K562 (cell line): ENCODE data around the gene GZMA. TPM values are rescaled to one million over a fixed set of nuclear protein-coding genes. Genes with fewer than 3 reads are reported as not detected.

Experiments used
- ATAC-seq: fragments of 200-7000 bp; cut with Tn5 transposase; 3 replicates; pipeline ENCODE4 v1.9.1; 2020; ENCODE audit warnings: moderate library complexity
- BruUV-seq: library from RNA; stranded (reverse); fragments of 400-500 nt; replicated peaks from 2 replicates; lab custom pipeline; 2021; lab: Mats Ljungman, UMichigan
- CTCF ChIA-PET: fragments of 300-600 bp; formaldehyde crosslinking; extraction: SDS; loops from one replicate; lab custom pipeline; 2021; ENCODE audit warnings: low intra/inter-chr PET ratio; lab: Yijun Ruan, JAX
- POLR2A ChIA-PET: fragments of 300-600, 350-650 bp; sonication (Branson Sonifier 250); formaldehyde crosslinking; extraction: SDS; loops from one replicate; lab custom pipeline; 2021; ENCODE audit warnings: antibody characterized with exemption, inconsistent platforms; lab: Yijun Ruan, JAX
- DNase-seq, 4 experiments: peaks; one replicate each; pipeline versions ENCODE4 v3.0.0 to v3.0.0-alpha.2; 2011 to 2018; ENCODE audit warnings: low spot score in 3 of 4, mixed read lengths in 3 of 4; ENCODE audit errors: extremely low read depth in 1 of 4
- FAIRE-seq: peaks from 2 replicates; lab custom pipeline; 2011; peaks lifted over from hg19 to GRCh38; lab: Jason Lieb, UNC
- H2AFZ ChIP-seq: 2 replicates; pipeline ENCODE4 v1.6.0; 2011; ENCODE audit warnings: low read depth, low read length, control low read depth, inconsistent platforms
- H3K27ac ChIP-seq: fragments of 200-600 bp; 3 replicates; pipeline ENCODE4 v1.8.0; 2011; ENCODE audit warnings: low read depth, mild to moderate bottlenecking, control low read depth, inconsistent platforms, low read length, moderate library complexity, mixed read lengths; ENCODE audit errors: extremely low read depth
- H3K27me3 ChIP-seq, 2 experiments: fragments of 300-600 bp in 1 of 2; 2 replicates in 1 of 2; 3 replicates in 1 of 2; pipeline versions ENCODE4 v1.6.0 to v1.8.0; 2011; ENCODE audit warnings: inconsistent platforms in 2 of 2, low read length in 2 of 2, mild to moderate bottlenecking in 1 of 2, mixed read lengths in 1 of 2, moderate library complexity in 1 of 2; ENCODE audit not compliant: control insufficient read depth in 2 of 2, insufficient read depth in 2 of 2
- H3K36me3 ChIP-seq: fragments of 300-600 bp; 3 replicates; pipeline ENCODE4 v1.8.0; 2011; ENCODE audit warnings: mild to moderate bottlenecking, low read length, inconsistent platforms; ENCODE audit not compliant: control insufficient read depth, insufficient read depth
- H3K4me1 ChIP-seq, 2 experiments: fragments of 200-600 bp in 1 of 2; replicated peaks in 1 of 2; 2 replicates in 1 of 2; 3 replicates in 1 of 2; pipeline versions ENCODE4 v1.5.1 to v1.8.0; 2011; ENCODE audit warnings: inconsistent platforms in 2 of 2, low read length in 2 of 2, mild to moderate bottlenecking in 1 of 2, mixed read lengths in 1 of 2, moderate library complexity in 1 of 2; ENCODE audit not compliant: control insufficient read depth in 2 of 2, insufficient read depth in 2 of 2
- H3K4me2 ChIP-seq: 2 replicates; pipeline ENCODE4 v1.6.1; 2011; ENCODE audit warnings: low read length, control low read depth, inconsistent platforms, mixed read lengths; ENCODE audit not compliant: insufficient read depth
- H3K4me3 ChIP-seq: fragments of 200-600 bp; sonication (generic), shearing (Covaris generic); 2 replicates; pipeline ENCODE4 v1.5.1; 2016; ENCODE audit warnings: control low read depth, inconsistent platforms
- H3K79me2 ChIP-seq: fragments of 200-600 bp; 3 replicates; pipeline ENCODE4 v1.8.0; 2011; ENCODE audit warnings: low read length, inconsistent platforms; ENCODE audit not compliant: control insufficient read depth, insufficient read depth
- H3K9ac ChIP-seq, 2 experiments: 2 replicates each; pipeline versions ENCODE4 v1.6.0 to v1.6.1; 2011; ENCODE audit warnings: low read depth in 2 of 2, low read length in 2 of 2, control low read depth in 1 of 2, inconsistent platforms in 1 of 2, mild to moderate bottlenecking in 1 of 2, mixed read lengths in 1 of 2; ENCODE audit not compliant: insufficient read depth in 1 of 2
- H3K9me1 ChIP-seq: one replicate; pipeline ENCODE4 v1.6.0; 2011; ENCODE audit warnings: inconsistent platforms, mild to moderate bottlenecking, low read length, moderate library complexity; ENCODE audit not compliant: control insufficient read depth, insufficient read depth
- H3K9me3 ChIP-seq: replicated peaks from 2 replicates; pipeline ENCODE4 v1.5.1; 2011; ENCODE audit warnings: low read depth, low read length, inconsistent platforms; ENCODE audit not compliant: control insufficient read depth, insufficient read depth
- H4K20me1 ChIP-seq: replicated peaks from 2 replicates; pipeline ENCODE4 v1.6.1; 2011; ENCODE audit warnings: low read length, inconsistent platforms, mixed read lengths; ENCODE audit not compliant: control insufficient read depth, insufficient read depth
- KLF1 ChIP-seq: fragments of 450-650 bp; IDR thresholded peaks from 2 replicates; pipeline ENCODE4 v1.6.1; 2016; ENCODE audit warnings: missing genetic modification characterization, missing compliant biosample characterization
- MIER1 ChIP-seq: fragments of 450-650 bp; IDR thresholded peaks from 2 replicates; pipeline ENCODE4 v1.6.1; 2016; ENCODE audit warnings: antibody characterized with exemption, mild to moderate bottlenecking, low read depth
- PHB2 ChIP-seq: fragments of 450-650 bp; IDR thresholded peaks from 2 replicates; pipeline ENCODE4 v1.6.1; 2017; ENCODE audit warnings: low read depth
- PTTG1 ChIP-seq: fragments of 450-650 bp; IDR thresholded peaks from 2 replicates; pipeline ENCODE4 v1.6.1; 2016; ENCODE audit warnings: low read depth, mild to moderate bottlenecking, missing genetic modification characterization, missing compliant biosample characterization
- SMAD4 ChIP-seq: fragments of 250-450 bp; sonication (Bioruptor Pico); conservative IDR thresholded peaks from 2 replicates; pipeline ENCODE4 v1.8.0; 2021; ENCODE audit warnings: inconsistent platforms, mild to moderate bottlenecking, moderate library complexity
- YBX1 ChIP-seq: fragments of 450-650 bp; IDR thresholded peaks from 2 replicates; pipeline ENCODE4 v1.7.1; 2016; ENCODE audit warnings: mild to moderate bottlenecking
- ZNF217 ChIP-seq: sonication (generic); formaldehyde crosslinking; IDR thresholded peaks from 2 replicates; pipeline ENCODE4 v1.8.0; 2022; ENCODE audit warnings: mild to moderate bottlenecking, missing genetic modification reagents
- ZNF561 ChIP-seq: fragments of 450-650 bp; formaldehyde crosslinking; conservative IDR thresholded peaks from 2 replicates; pipeline ENCODE4 v1.4.0; 2020; ENCODE audit warnings: mild to moderate bottlenecking, moderate library complexity
- ZNF696 ChIP-seq: fragments of 250-450 bp; sonication (Bioruptor Pico); conservative IDR thresholded peaks from 2 replicates; pipeline ENCODE4 v1.4.0; 2020; ENCODE audit warnings: mild to moderate bottlenecking, moderate library complexity
- WGBS: fragments of 100-300 bp; shearing (Covaris generic); methylation state at CpG from one replicate; pipeline ENCODE4 v1.1.6; 2016; ENCODE audit warnings: low coverage, mixed read lengths; ENCODE audit not compliant: insufficient coverage; ENCODE audit errors: missing lambda C conversion rate; 5-methylcytosine and 5-hydroxymethylcytosine counted together
- in situ Hi-C: fragments of 300-500 bp; cut with MboI; formaldehyde crosslinking; loops from 4 replicates; pipeline ENCODE4 v1.15.0; 2018; ENCODE audit warnings: inconsistent platforms, mixed read lengths
- intact Hi-C: fragments of 100-400 bp; cut with micrococcal nuclease; formaldehyde crosslinking; loops from 2 replicates; pipeline ENCODE4 v1.14.2; 2022
- polyA plus RNA-seq, 8 experiments: library from polyadenylated mRNA; depleted of rRNA in 4 of 8; stranded (reverse) in 5 of 8; unstranded in 3 of 8; fragments of >200 nt; fragmentation: Nextera tagmentation in 2 of 8; fragmentation: Illumina TruSeq in 1 of 8; extraction: Ambion mirVana in 2 of 8; extraction: Trizol in 1 of 8; gene quantifications; 2 replicates each; pipeline versions ENCODE4 v1.2.1 to v1.2.3, GENCODE V29; 2011 to 2014; ENCODE audit warnings: inconsistent platforms in 1 of 8, missing spikeins in 1 of 8
- total RNA-seq, 7 experiments: library from RNA; depleted of rRNA in 6 of 7; stranded (reverse); fragments of >200 nt in 6 of 7; fragmentation: Illumina TruSeq in 2 of 7; extraction: Trizol in 2 of 7; gene quantifications; 2 replicates each; pipeline versions ENCODE4 v1.2.1 to v1.2.3, GENCODE V29; 2011 to 2021; ENCODE audit warnings: low replicate concordance in 1 of 7
- TF ChIP-seq, protein P1 (sequence below): sonication (generic); formaldehyde crosslinking; IDR thresholded peaks from 2 replicates; pipeline ENCODE4 v1.4.0; 2020; ENCODE audit warnings: mild to moderate bottlenecking, missing genetic modification reagents
- TF ChIP-seq, protein P2 (sequence below): fragments of 450-650 bp; IDR thresholded peaks from one replicate; pipeline ENCODE4 v1.6.1; 2018; ENCODE audit warnings: mild to moderate bottlenecking, moderate library complexity; ENCODE audit not compliant: partially characterized antibody

The GZMA gene
- total and polyA plus RNA-seq, 9 of the 15 experiments (the other 6 are each of a cell fraction or from before 2014, with no cell fraction given), result not detected

- POLR2A ChIA-PET, result interaction anchor here (1.2 kb wide), 1 partner anchor 29 kb away, joined by 3 read pairs; no protein-coding TSS in a partner anchor
- intact Hi-C loops, result no loop called here
Observed at GRCh38 chr5:55114061-55114460, 11.6 kb downstream of the GZMA start.

More at GRCh38 chr5:55114061-55114460, 11.6 kb downstream of the GZMA start:
- no peak for TF ChIP-seq YBX1
- no peak for TF ChIP-seq SMAD4 (CRISPR knock-in tag)
- TF ChIP-seq PHB2, result no peak
- no peak for TF ChIP-seq MIER1
- no peak for TF ChIP-seq ZNF561 (CRISPR knock-in tag)
- TF ChIP-seq, protein P1, sequence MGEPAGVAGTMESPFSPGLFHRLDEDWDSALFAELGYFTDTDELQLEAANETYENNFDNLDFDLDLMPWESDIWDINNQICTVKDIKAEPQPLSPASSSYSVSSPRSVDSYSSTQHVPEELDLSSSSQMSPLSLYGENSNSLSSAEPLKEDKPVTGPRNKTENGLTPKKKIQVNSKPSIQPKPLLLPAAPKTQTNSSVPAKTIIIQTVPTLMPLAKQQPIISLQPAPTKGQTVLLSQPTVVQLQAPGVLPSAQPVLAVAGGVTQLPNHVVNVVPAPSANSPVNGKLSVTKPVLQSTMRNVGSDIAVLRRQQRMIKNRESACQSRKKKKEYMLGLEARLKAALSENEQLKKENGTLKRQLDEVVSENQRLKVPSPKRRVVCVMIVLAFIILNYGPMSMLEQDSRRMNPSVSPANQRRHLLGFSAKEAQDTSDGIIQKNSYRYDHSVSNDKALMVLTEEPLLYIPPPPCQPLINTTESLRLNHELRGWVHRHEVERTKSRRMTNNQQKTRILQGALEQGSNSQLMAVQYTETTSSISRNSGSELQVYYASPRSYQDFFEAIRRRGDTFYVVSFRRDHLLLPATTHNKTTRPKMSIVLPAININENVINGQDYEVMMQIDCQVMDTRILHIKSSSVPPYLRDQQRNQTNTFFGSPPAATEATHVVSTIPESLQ, result no peak
- TF ChIP-seq ZNF696 (CRISPR knock-in tag), result no peak
- no peak for TF ChIP-seq PTTG1 (tag)
- TF ChIP-seq ZNF217 (CRISPR knock-in tag), result no peak
- TF ChIP-seq, protein P2, sequence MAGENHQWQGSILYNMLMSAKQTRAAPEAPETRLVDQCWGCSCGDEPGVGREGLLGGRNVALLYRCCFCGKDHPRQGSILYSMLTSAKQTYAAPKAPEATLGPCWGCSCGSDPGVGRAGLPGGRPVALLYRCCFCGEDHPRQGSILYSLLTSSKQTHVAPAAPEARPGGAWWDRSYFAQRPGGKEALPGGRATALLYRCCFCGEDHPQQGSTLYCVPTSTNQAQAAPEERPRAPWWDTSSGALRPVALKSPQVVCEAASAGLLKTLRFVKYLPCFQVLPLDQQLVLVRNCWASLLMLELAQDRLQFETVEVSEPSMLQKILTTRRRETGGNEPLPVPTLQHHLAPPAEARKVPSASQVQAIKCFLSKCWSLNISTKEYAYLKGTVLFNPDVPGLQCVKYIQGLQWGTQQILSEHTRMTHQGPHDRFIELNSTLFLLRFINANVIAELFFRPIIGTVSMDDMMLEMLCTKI, result no peak
- TF ChIP-seq KLF1 (tag), result no peak
- no peak for FAIRE-seq
- H3K9me3 ChIP-seq, result no peaks in the 10 kb centered on the region
- WGBS, result 0% methylated on average over 3 of the region's 3 CpGs
- no peak for DNase-seq
- no TSS peak for BruUV-seq
- no peak for ATAC-seq
- H3K4me1 ChIP-seq, result no peaks in the 10 kb centered on the region
- H3K4me3 ChIP-seq, result no peak overlapping the region
- H2AFZ ChIP-seq, result no peak overlapping the region
- no peak overlapping the region for H3K27ac ChIP-seq
- in situ Hi-C loops, result no loop called here
- CTCF ChIA-PET, result no interaction called here
- H3K36me3 ChIP-seq, result no peaks in the 10 kb centered on the region
- H3K9ac ChIP-seq, result no peak overlapping the region
- no peaks in the 10 kb centered on the region for H3K79me2 ChIP-seq
- no peak overlapping the region for H3K4me2 ChIP-seq
- H4K20me1 ChIP-seq, result no peaks in the 10 kb centered on the region
- peaks cover 0 to 4% of the 10 kb centered on the region in 2 experiments; a peak in 2 of 5 replicates for H3K27me3 ChIP-seq
- no peaks in the 10 kb centered on the region for H3K9me1 ChIP-seq
